ENCODE data around the gene CPEB1.
"Not testable (repeated sequence)": the region's sequence is repeated elsewhere in the genome, so short reads cannot be mapped to it uniquely, and the experiment has no call there.

CPEB1 gene

GRCh38 chr15:82647835-82648256 lies 683 bp upstream of the CPEB1 start:
- Histone ChIP-seq H3K4me1 (ENCODE audit: control insufficient read depth, low read depth, low read length) (no peaks in the 10 kb centered on the region), H3K9me3 (ENCODE audit: control insufficient read depth, low read depth, low read length) (no peaks in the 10 kb centered on the region), H3K36me3 (ENCODE audit: control insufficient read depth, low read depth, low read length) (no peaks in the 10 kb centered on the region), H3K9ac (ENCODE audit: low read length) (no peak overlapping the region), H3K27ac (ENCODE audit: low read length) (no peak overlapping the region), H3K27me3 (ENCODE audit: control insufficient read depth, insufficient read depth, low read length) (peaks cover 68% of the 10 kb centered on the region), H3K4me3 (ENCODE audit: low read length) (peak overlapping the region; percentile 52)

- Histone ChIP-seq H3K4me3 (ENCODE audit: low read length) (no peak overlapping the region), H3K4me1 (ENCODE audit: control insufficient read depth, low read depth, low read length) (no peaks in the 10 kb centered on the region), H3K9me3 (ENCODE audit: control insufficient read depth, low read depth, low read length) (no peaks in the 10 kb centered on the region), H3K27me3 (ENCODE audit: control insufficient read depth, insufficient read depth, low read length) (peaks cover 78% of the 10 kb centered on the region), H3K36me3 (ENCODE audit: control insufficient read depth, low read depth, low read length) (no peaks in the 10 kb centered on the region), H3K27ac (ENCODE audit: low read length) (no peak overlapping the region), H3K9ac (ENCODE audit: low read length) (no peak overlapping the region)
Measured at GRCh38 chr15:82646250-82647044, 716 bp downstream of the CPEB1 start.

GRCh38 chr15:82644967-82645852 lies 2.0 kb downstream of the CPEB1 start:
- H3K36me3 ChIP-seq (ENCODE audit: control insufficient read depth, low read depth, low read length); H3K4me1 ChIP-seq (ENCODE audit: control insufficient read depth, low read depth, low read length); H3K4me3 ChIP-seq (ENCODE audit: low read length); H3K9me3 ChIP-seq (ENCODE audit: control insufficient read depth, low read depth, low read length); H3K9ac ChIP-seq (ENCODE audit: low read length); H3K27ac ChIP-seq (ENCODE audit: low read length): not testable (repeated sequence)
- H3K27me3 ChIP-seq (ENCODE audit: control insufficient read depth, insufficient read depth, low read length): peaks cover 86% of the 10 kb centered on the region

GRCh38 chr15:82643992-82644391 lies 3.2 kb downstream of the CPEB1 start:
- Histone ChIP-seq H3K9me3 (ENCODE audit: control insufficient read depth, low read depth, low read length) (no peaks in the 10 kb centered on the region), H3K4me1 (ENCODE audit: control insufficient read depth, low read depth, low read length) (no peaks in the 10 kb centered on the region), H3K4me3 (ENCODE audit: low read length) (no peak overlapping the region), H3K9ac (ENCODE audit: low read length) (no peak overlapping the region), H3K27ac (ENCODE audit: low read length) (no peak overlapping the region), H3K36me3 (ENCODE audit: control insufficient read depth, low read depth, low read length) (no peaks in the 10 kb centered on the region), H3K27me3 (ENCODE audit: control insufficient read depth, insufficient read depth, low read length) (peaks cover 86% of the 10 kb centered on the region)

GRCh38 chr15:82642656-82643055 lies 4.5 kb downstream of the CPEB1 start:
- Histone ChIP-seq H3K36me3 (ENCODE audit: control insufficient read depth, low read depth, low read length) (no peaks in the 10 kb centered on the region), H3K9me3 (ENCODE audit: control insufficient read depth, low read depth, low read length) (no peaks in the 10 kb centered on the region), H3K27me3 (ENCODE audit: control insufficient read depth, insufficient read depth, low read length) (peaks cover 79% of the 10 kb centered on the region), H3K4me1 (ENCODE audit: control insufficient read depth, low read depth, low read length) (no peaks in the 10 kb centered on the region), H3K4me3 (ENCODE audit: low read length) (no peak overlapping the region), H3K27ac (ENCODE audit: low read length) (no peak overlapping the region), H3K9ac (ENCODE audit: low read length) (no peak overlapping the region)

GRCh38 chr15:82641129-82641798 lies 5.9 kb downstream of the CPEB1 start:
- peaks cover 74% of the 10 kb centered on the region for H3K27me3 ChIP-seq (ENCODE audit: control insufficient read depth, insufficient read depth, low read length)
- no peaks in the 10 kb centered on the region for H3K4me1 ChIP-seq (ENCODE audit: control insufficient read depth, low read depth, low read length)
- H3K36me3 ChIP-seq (ENCODE audit: control insufficient read depth, low read depth, low read length): no peaks in the 10 kb centered on the region
- no peak overlapping the region for H3K27ac ChIP-seq (ENCODE audit: low read length)
- H3K9ac ChIP-seq (ENCODE audit: low read length): no peak overlapping the region
- no peaks in the 10 kb centered on the region for H3K9me3 ChIP-seq (ENCODE audit: control insufficient read depth, low read depth, low read length)
- no peak overlapping the region for H3K4me3 ChIP-seq (ENCODE audit: low read length)

GRCh38 chr15:82640672-82641071 lies 6.5 kb downstream of the CPEB1 start:
- H3K27me3 ChIP-seq (ENCODE audit: control insufficient read depth, insufficient read depth, low read length): peaks cover 74% of the 10 kb centered on the region
- no peak overlapping the region for H3K27ac ChIP-seq (ENCODE audit: low read length)
- H3K4me1 ChIP-seq (ENCODE audit: control insufficient read depth, low read depth, low read length): no peaks in the 10 kb centered on the region
- no peak overlapping the region for H3K9ac ChIP-seq (ENCODE audit: low read length)
- H3K36me3 ChIP-seq (ENCODE audit: control insufficient read depth, low read depth, low read length): no peaks in the 10 kb centered on the region
- H3K9me3 ChIP-seq (ENCODE audit: control insufficient read depth, low read depth, low read length): no peaks in the 10 kb centered on the region
- H3K4me3 ChIP-seq (ENCODE audit: low read length): no peak overlapping the region

GRCh38 chr15:82635798-82636197 lies 11.4 kb downstream of the CPEB1 start:
- Histone ChIP-seq H3K4me3 (ENCODE audit: low read length) (no peak overlapping the region), H3K9me3 (ENCODE audit: control insufficient read depth, low read depth, low read length) (no peaks in the 10 kb centered on the region), H3K27ac (ENCODE audit: low read length) (no peak overlapping the region), H3K36me3 (ENCODE audit: control insufficient read depth, low read depth, low read length) (no peaks in the 10 kb centered on the region), H3K4me1 (ENCODE audit: control insufficient read depth, low read depth, low read length) (no peaks in the 10 kb centered on the region), H3K9ac (ENCODE audit: low read length) (no peak overlapping the region), H3K27me3 (ENCODE audit: control insufficient read depth, insufficient read depth, low read length) (peaks cover 39% of the 10 kb centered on the region)

GRCh38 chr15:82630033-82630432 lies 17.1 kb downstream of the CPEB1 start:
- Histone ChIP-seq H3K27me3 (ENCODE audit: control insufficient read depth, insufficient read depth, low read length) (no peaks in the 10 kb centered on the region), H3K4me3 (ENCODE audit: low read length) (no peak overlapping the region), H3K9me3 (ENCODE audit: control insufficient read depth, low read depth, low read length) (no peaks in the 10 kb centered on the region), H3K4me1 (ENCODE audit: control insufficient read depth, low read depth, low read length) (no peaks in the 10 kb centered on the region), H3K27ac (ENCODE audit: low read length) (no peak overlapping the region), H3K9ac (ENCODE audit: low read length) (no peak overlapping the region), H3K36me3 (ENCODE audit: control insufficient read depth, low read depth, low read length) (no peaks in the 10 kb centered on the region)

GRCh38 chr15:82625136-82625535 lies 22.0 kb downstream of the CPEB1 start:
- Histone ChIP-seq H3K27me3 (ENCODE audit: control insufficient read depth, insufficient read depth, low read length) (no peaks in the 10 kb centered on the region), H3K9ac (ENCODE audit: low read length) (no peak overlapping the region), H3K4me1 (ENCODE audit: control insufficient read depth, low read depth, low read length) (no peaks in the 10 kb centered on the region), H3K27ac (ENCODE audit: low read length) (no peak overlapping the region), H3K4me3 (ENCODE audit: low read length) (no peak overlapping the region), H3K36me3 (ENCODE audit: control insufficient read depth, low read depth, low read length) (no peaks in the 10 kb centered on the region), H3K9me3 (ENCODE audit: control insufficient read depth, low read depth, low read length) (no peaks in the 10 kb centered on the region)

GRCh38 chr15:82624438-82624837 lies 22.7 kb downstream of the CPEB1 start:
- no peak overlapping the region for H3K4me3 ChIP-seq (ENCODE audit: low read length)
- no peaks in the 10 kb centered on the region for H3K4me1 ChIP-seq (ENCODE audit: control insufficient read depth, low read depth, low read length)
- H3K36me3 ChIP-seq (ENCODE audit: control insufficient read depth, low read depth, low read length): no peaks in the 10 kb centered on the region
- no peaks in the 10 kb centered on the region for H3K9me3 ChIP-seq (ENCODE audit: control insufficient read depth, low read depth, low read length)
- no peak overlapping the region for H3K27ac ChIP-seq (ENCODE audit: low read length)
- no peak overlapping the region for H3K9ac ChIP-seq (ENCODE audit: low read length)
- no peaks in the 10 kb centered on the region for H3K27me3 ChIP-seq (ENCODE audit: control insufficient read depth, insufficient read depth, low read length)
